DND-41 (cell line): ENCODE data around the gene CLDN20.

Experiments
- ATAC-seq: fragments of 200-7000 bp; cut with Tn5 transposase; 3 replicates; pipeline ENCODE4 v1.9.1; 2021; ENCODE audit warnings: low read depth; ENCODE audit not compliant: insufficient read depth
- DNase-seq: peaks from one replicate; pipeline ENCODE4 v3.0.0-alpha.2; 2020
- H2AFZ ChIP-seq: 2 replicates; pipeline ENCODE4 v1.6.0; 2012; ENCODE audit warnings: low read depth, low read length
- H3K27ac ChIP-seq: 2 replicates; pipeline ENCODE4 v1.5.1; 2012; ENCODE audit warnings: low read length, inconsistent platforms
- H3K27me3 ChIP-seq: fragments of 200-600 bp; sonication (generic); 2 replicates; pipeline ENCODE4 v1.6.0; 2012; ENCODE audit warnings: low read length, mild to moderate bottlenecking, inconsistent platforms; ENCODE audit not compliant: insufficient read depth, poor library complexity
- H3K36me3 ChIP-seq: 2 replicates; pipeline ENCODE4 v1.5.1; 2012; ENCODE audit warnings: low read length, inconsistent platforms; ENCODE audit not compliant: insufficient read depth
- H3K4me1 ChIP-seq: 2 replicates; pipeline ENCODE4 v1.5.1; 2012; ENCODE audit warnings: mild to moderate bottlenecking, low read length; ENCODE audit not compliant: insufficient read depth
- H3K4me2 ChIP-seq: 2 replicates; pipeline ENCODE4 v1.6.0; 2012; ENCODE audit warnings: mild to moderate bottlenecking, moderate library complexity, low read length, inconsistent platforms; ENCODE audit not compliant: insufficient read depth
- H3K4me3 ChIP-seq, 2 experiments: fragments of 200-600 bp in 1 of 2; shearing (Covaris generic) in 1 of 2; 2 replicates each; pipeline ENCODE4 v1.5.1; 2012 to 2016; ENCODE audit warnings: inconsistent platforms in 2 of 2, low read length in 2 of 2, mild to moderate bottlenecking in 2 of 2, low read depth in 1 of 2, moderate library complexity in 1 of 2
- H3K79me2 ChIP-seq: 2 replicates; pipeline ENCODE4 v1.6.0; 2012; ENCODE audit warnings: low read length, inconsistent platforms; ENCODE audit not compliant: insufficient read depth
- H3K9ac ChIP-seq: 2 replicates; pipeline ENCODE4 v1.6.0; 2012; ENCODE audit warnings: low read depth, mild to moderate bottlenecking, inconsistent platforms, low read length, moderate library complexity
- H3K9me3 ChIP-seq: 2 replicates; pipeline ENCODE4 v1.5.1; 2012; ENCODE audit warnings: low read length, moderate library complexity, mild to moderate bottlenecking, inconsistent platforms; ENCODE audit not compliant: insufficient read depth, severe bottlenecking
- H4K20me1 ChIP-seq: 2 replicates; pipeline ENCODE4 v1.6.0; 2012; ENCODE audit warnings: low read length; ENCODE audit not compliant: insufficient read depth
- EZH2 ChIP-seq: IDR thresholded peaks from 3 replicates; pipeline ENCODE4 v1.6.1; 2012; ENCODE audit warnings: borderline replicate concordance, low read depth, mild to moderate bottlenecking, moderate library complexity, low read length, inconsistent platforms; ENCODE audit not compliant: severe bottlenecking
- TF ChIP-seq, protein P1 (sequence below): IDR thresholded peaks from 2 replicates; pipeline ENCODE4 v1.5.1; 2012; ENCODE audit warnings: borderline replicate concordance, low read length, moderate library complexity, mild to moderate bottlenecking; ENCODE audit not compliant: poor library complexity, severe bottlenecking; ENCODE audit errors: extremely low read depth

The CLDN20 gene

DNA sequence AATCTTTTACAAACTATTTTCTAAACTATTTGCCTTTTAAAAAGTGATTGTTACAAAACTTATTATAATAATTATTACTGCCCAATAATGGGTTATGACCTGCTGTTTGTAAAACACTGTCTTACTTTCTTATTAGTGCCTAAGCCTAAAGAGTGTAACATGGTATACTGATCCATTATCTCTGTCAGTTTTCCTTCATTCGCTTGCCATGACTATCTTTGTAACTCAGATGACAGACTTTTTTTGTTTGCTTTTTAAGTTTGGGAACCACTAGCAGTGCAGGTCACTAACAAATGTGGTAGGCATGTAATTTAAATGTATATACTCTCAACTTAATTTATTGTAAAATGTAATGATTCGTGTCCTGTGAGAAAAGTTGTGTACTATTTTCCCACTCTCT is 60.4 kb downstream of the CLDN20 start:
- Histone ChIP-seq H3K36me3 (no peaks in the 10 kb centered on the region), H3K4me1 (no peaks in the 10 kb centered on the region), H3K4me2 (no peak overlapping the region), H3K27ac (no peak overlapping the region), H3K27me3 (peaks cover 7% of the 10 kb centered on the region), H3K79me2 (no peaks in the 10 kb centered on the region), H3K9me3 (no peaks in the 10 kb centered on the region), H3K4me3 (no peak overlapping the region), H4K20me1 (no peaks in the 10 kb centered on the region), H3K9ac (no peak overlapping the region), H2AFZ (no peak overlapping the region)
- no peak for TF ChIP-seq EZH2
- TF ChIP-seq, protein P1, sequence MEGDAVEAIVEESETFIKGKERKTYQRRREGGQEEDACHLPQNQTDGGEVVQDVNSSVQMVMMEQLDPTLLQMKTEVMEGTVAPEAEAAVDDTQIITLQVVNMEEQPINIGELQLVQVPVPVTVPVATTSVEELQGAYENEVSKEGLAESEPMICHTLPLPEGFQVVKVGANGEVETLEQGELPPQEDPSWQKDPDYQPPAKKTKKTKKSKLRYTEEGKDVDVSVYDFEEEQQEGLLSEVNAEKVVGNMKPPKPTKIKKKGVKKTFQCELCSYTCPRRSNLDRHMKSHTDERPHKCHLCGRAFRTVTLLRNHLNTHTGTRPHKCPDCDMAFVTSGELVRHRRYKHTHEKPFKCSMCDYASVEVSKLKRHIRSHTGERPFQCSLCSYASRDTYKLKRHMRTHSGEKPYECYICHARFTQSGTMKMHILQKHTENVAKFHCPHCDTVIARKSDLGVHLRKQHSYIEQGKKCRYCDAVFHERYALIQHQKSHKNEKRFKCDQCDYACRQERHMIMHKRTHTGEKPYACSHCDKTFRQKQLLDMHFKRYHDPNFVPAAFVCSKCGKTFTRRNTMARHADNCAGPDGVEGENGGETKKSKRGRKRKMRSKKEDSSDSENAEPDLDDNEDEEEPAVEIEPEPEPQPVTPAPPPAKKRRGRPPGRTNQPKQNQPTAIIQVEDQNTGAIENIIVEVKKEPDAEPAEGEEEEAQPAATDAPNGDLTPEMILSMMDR, result no peak
- DNase-seq (no peak), ATAC-seq (no peak)

DNA sequence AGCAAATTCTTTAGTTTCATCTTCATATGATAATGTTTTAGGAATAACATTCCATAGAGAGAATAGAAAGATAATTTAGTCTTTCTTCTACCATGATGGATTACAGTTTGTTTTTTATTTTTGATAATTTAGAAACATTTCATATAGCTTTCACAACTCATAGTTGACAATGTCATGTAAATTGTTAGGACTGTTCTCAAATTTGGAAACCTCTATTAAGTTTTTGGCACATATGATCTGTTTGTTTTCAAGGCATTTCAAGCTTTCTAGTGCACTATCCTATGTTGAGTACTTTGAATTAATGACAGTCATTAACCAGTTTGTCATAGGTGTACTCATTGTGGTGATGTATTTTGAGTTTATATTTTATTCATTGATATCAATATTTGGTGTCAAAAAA is 61.2 kb downstream of the CLDN20 start:
- Histone ChIP-seq H3K36me3 (no peaks in the 10 kb centered on the region), H3K4me3 (no peak overlapping the region)

GRCh38 chr6:155325700-155326516 is 62.1 kb downstream of the CLDN20 start:
- no peak for DNase-seq
- Histone ChIP-seq H3K27ac (no peak overlapping the region), H4K20me1 (no peaks in the 10 kb centered on the region), H2AFZ (no peak overlapping the region), H3K79me2 (no peaks in the 10 kb centered on the region), H3K9ac (no peak overlapping the region), H3K4me2 (no peak overlapping the region), H3K36me3 (no peaks in the 10 kb centered on the region), H3K4me1 (no peaks in the 10 kb centered on the region), H3K4me3 (no peak overlapping the region), H3K27me3 (peaks cover 7% of the 10 kb centered on the region), H3K9me3 (no peaks in the 10 kb centered on the region)
- no peak for ATAC-seq
- TF ChIP-seq EZH2, result no peak
- TF ChIP-seq, protein P1, result no peak

More for the DNA sequence above, 61.2 kb downstream of the CLDN20 start:
- no peak for DNase-seq
- no peak overlapping the region for H3K4me2 ChIP-seq
- no peaks in the 10 kb centered on the region for H4K20me1 ChIP-seq
- H2AFZ ChIP-seq, result no peak overlapping the region
- ATAC-seq, result no peak
- no peak overlapping the region for H3K27ac ChIP-seq
- no peaks in the 10 kb centered on the region for H3K9me3 ChIP-seq
- H3K4me1 ChIP-seq, result no peaks in the 10 kb centered on the region
- TF ChIP-seq, protein P1, result no peak
- TF ChIP-seq EZH2, result no peak
- no peak overlapping the region for H3K9ac ChIP-seq
- no peaks in the 10 kb centered on the region for H3K79me2 ChIP-seq
- H3K27me3 ChIP-seq, result peaks cover 7% of the 10 kb centered on the region
